Mesenchymal stem cell (in vitro differentiated cells and primary cell): ENCODE measurements around the gene TCF12.

Experiments used
- DNase-seq: peaks from one replicate; pipeline ENCODE4 v3.0.0-alpha.2; 2013
- H2AFZ ChIP-seq: one replicate; pipeline ENCODE4 v1.6.1; 2013; ENCODE audit warnings: low read depth, mild to moderate bottlenecking, control low read depth, inconsistent platforms, low read length, moderate library complexity
- H2AK5ac ChIP-seq: 2 replicates; pipeline ENCODE4 v1.6.1; 2013; ENCODE audit warnings: low read length, moderate library complexity, mild to moderate bottlenecking, inconsistent platforms; ENCODE audit not compliant: severe bottlenecking
- H2BK120ac ChIP-seq: one replicate; pipeline ENCODE4 v1.6.1; 2013; ENCODE audit warnings: low read depth, mild to moderate bottlenecking, inconsistent platforms, low read length, moderate library complexity
- H2BK12ac ChIP-seq, 2 experiments: one replicate each; pipeline ENCODE4 v1.6.1; 2013; ENCODE audit warnings: inconsistent platforms in 2 of 2, low read length in 2 of 2, mild to moderate bottlenecking in 2 of 2, moderate library complexity in 2 of 2, control low read depth in 1 of 2
- H2BK15ac ChIP-seq: one replicate; pipeline ENCODE4 v1.6.1; 2013; ENCODE audit warnings: mild to moderate bottlenecking, low read depth, inconsistent platforms; ENCODE audit not compliant: poor library complexity, severe bottlenecking
- H2BK5ac ChIP-seq: 2 replicates; pipeline ENCODE4 v1.6.1; 2013; ENCODE audit warnings: low read depth, mild to moderate bottlenecking, low read length, control low read depth, inconsistent platforms; ENCODE audit not compliant: poor library complexity, severe bottlenecking
- H3K14ac ChIP-seq, 2 experiments: one replicate each; pipeline ENCODE4 v1.6.1; 2013; ENCODE audit warnings: inconsistent platforms in 2 of 2, low read length in 2 of 2, control low read depth in 1 of 2, mild to moderate bottlenecking in 1 of 2, moderate library complexity in 1 of 2
- H3K18ac ChIP-seq, 2 experiments: one replicate each; pipeline ENCODE4 v1.6.1; 2013; ENCODE audit warnings: inconsistent platforms in 2 of 2, low read length in 2 of 2, control low read depth in 1 of 2, low read depth in 1 of 2, mild to moderate bottlenecking in 1 of 2
- H3K23ac ChIP-seq, 2 experiments: one replicate each; pipeline ENCODE4 v1.6.1; 2013; ENCODE audit warnings: inconsistent platforms in 2 of 2, low read length in 2 of 2, mild to moderate bottlenecking in 2 of 2, moderate library complexity in 2 of 2, control low read depth in 1 of 2
- H3K27ac ChIP-seq: 2 replicates; pipeline ENCODE4 v1.5.1; 2013; ENCODE audit warnings: mild to moderate bottlenecking, moderate library complexity, low read length, control low read depth, inconsistent platforms; ENCODE audit not compliant: poor library complexity, severe bottlenecking
- H3K27me3 ChIP-seq, 2 experiments: 2 replicates each; pipeline versions ENCODE4 v1.6.1 to v1.7.0; 2013; ENCODE audit warnings: low read length in 2 of 2, mild to moderate bottlenecking in 2 of 2, moderate library complexity in 2 of 2, control low read depth in 1 of 2, inconsistent platforms in 1 of 2; ENCODE audit not compliant: control insufficient read depth in 1 of 2, insufficient read depth in 1 of 2
- H3K36me3 ChIP-seq, 2 experiments: 2 replicates each; pipeline versions ENCODE4 v1.6.1 to v1.7.0; 2013; ENCODE audit warnings: low read length in 2 of 2, control low read depth in 1 of 2, inconsistent platforms in 1 of 2, low read depth in 1 of 2, mild to moderate bottlenecking in 1 of 2; ENCODE audit not compliant: insufficient read depth in 2 of 2, control insufficient read depth in 1 of 2
- H3K4ac ChIP-seq, 2 experiments: one replicate each; pipeline ENCODE4 v1.6.1; 2013; ENCODE audit warnings: inconsistent platforms in 2 of 2, low read length in 2 of 2, mild to moderate bottlenecking in 2 of 2, moderate library complexity in 2 of 2, control low read depth in 1 of 2, low read depth in 1 of 2
- H3K4me1 ChIP-seq: 2 replicates; pipeline ENCODE4 v1.6.1; 2013; ENCODE audit warnings: low read depth, low read length, control low read depth; ENCODE audit not compliant: control insufficient read depth, insufficient read depth
- H3K4me2 ChIP-seq: 2 replicates; pipeline ENCODE4 v1.6.1; 2013; ENCODE audit warnings: low read length, mild to moderate bottlenecking, inconsistent platforms; ENCODE audit not compliant: poor library complexity, severe bottlenecking
- H3K4me3 ChIP-seq, 2 experiments: 2 replicates each; pipeline versions ENCODE4 v1.5.1 to v1.7.0; 2013; ENCODE audit warnings: low read length in 2 of 2, mild to moderate bottlenecking in 2 of 2, control low read depth in 1 of 2, low read depth in 1 of 2; ENCODE audit not compliant: insufficient read depth in 1 of 2
- H3K79me1 ChIP-seq: replicated peaks from 2 replicates; pipeline ENCODE4 v1.6.1; 2013; ENCODE audit warnings: mild to moderate bottlenecking, control low read depth, low read length, inconsistent platforms; ENCODE audit not compliant: poor library complexity, severe bottlenecking
- H3K9ac ChIP-seq: 2 replicates; pipeline ENCODE4 v1.7.0; 2013; ENCODE audit warnings: mild to moderate bottlenecking, low read length, moderate library complexity
- H3K9me3 ChIP-seq: 2 replicates; pipeline ENCODE4 v1.7.0; 2013; ENCODE audit warnings: mild to moderate bottlenecking, low read length; ENCODE audit not compliant: control insufficient read depth
- H4K8ac ChIP-seq: one replicate; pipeline ENCODE4 v1.6.1; 2013; ENCODE audit warnings: inconsistent platforms, mild to moderate bottlenecking, low read length, moderate library complexity
- H4K91ac ChIP-seq: one replicate; pipeline ENCODE4 v1.6.1; 2013; ENCODE audit warnings: mild to moderate bottlenecking, low read length, inconsistent platforms
- WGBS: methylation state at CpG from one replicate; pipeline ENCODE4 v1.1.7; 2013; ENCODE audit warnings: mixed read lengths; 5-methylcytosine and 5-hydroxymethylcytosine counted together

TCF12 gene

GRCh38 chr15:57227166-57227565 lies 308.7 kb downstream of the TCF12 start:
- Histone ChIP-seq H3K23ac (no peak overlapping the region), H3K9ac (peak overlapping the region; percentile 75), H2AFZ (no peak overlapping the region), H3K79me1 (peaks cover under 1% of the 10 kb centered on the region), H3K9me3 (no peaks in the 10 kb centered on the region), H4K91ac (no peak overlapping the region), H2BK120ac (no peak overlapping the region), H4K8ac (no peak overlapping the region), H2BK15ac (no peak overlapping the region), H2BK5ac (no peak overlapping the region), H3K18ac (no peak overlapping the region), H3K27me3 (no peaks in the 10 kb centered on the region), H3K4me2 (no peak overlapping the region), H3K14ac (no peak overlapping the region), H3K4ac (no peak overlapping the region), H3K4me1 (no peaks in the 10 kb centered on the region), H3K36me3 (peaks cover 0 to 6% of the 10 kb centered on the region in 2 experiments), H3K27ac (no peak overlapping the region), H3K4me3 (no peak overlapping the region), H2AK5ac (no peak overlapping the region), H2BK12ac (no peak overlapping the region)
- DNase-seq: no peak
- 100% methylated on average over 2 of the region's 3 CpGs for WGBS

GRCh38 chr15:57227899-57228298 lies 309.5 kb downstream of the TCF12 start:
- H3K4ac ChIP-seq: no peak overlapping the region
- no peak overlapping the region for H2BK120ac ChIP-seq
- no peaks in the 10 kb centered on the region for H3K9me3 ChIP-seq
- peak overlapping the region; percentile 57 for H2BK5ac ChIP-seq
- no peak overlapping the region for H2BK15ac ChIP-seq
- H3K18ac ChIP-seq: no peak overlapping the region
- H3K27me3 ChIP-seq: no peaks in the 10 kb centered on the region
- DNase-seq: no peak
- no peak overlapping the region for H2BK12ac ChIP-seq
- H3K4me2 ChIP-seq: no peak overlapping the region
- H2AFZ ChIP-seq: no peak overlapping the region
- H2AK5ac ChIP-seq: no peak overlapping the region
- no peak overlapping the region for H3K14ac ChIP-seq
- WGBS: 79% methylated on average over 1 of the region's 2 CpGs
- no peak overlapping the region for H4K8ac ChIP-seq
- H4K91ac ChIP-seq: no peak overlapping the region
- no peak overlapping the region for H3K23ac ChIP-seq
- H3K79me1 ChIP-seq: peaks cover 4% of the 10 kb centered on the region
- peaks cover 3 to 12% of the 10 kb centered on the region in 2 experiments for H3K36me3 ChIP-seq
- H3K4me3 ChIP-seq: no peak overlapping the region
- no peaks in the 10 kb centered on the region for H3K4me1 ChIP-seq
- peak overlapping the region; percentile 75 for H3K9ac ChIP-seq
- H3K27ac ChIP-seq: no peak overlapping the region

DNA sequence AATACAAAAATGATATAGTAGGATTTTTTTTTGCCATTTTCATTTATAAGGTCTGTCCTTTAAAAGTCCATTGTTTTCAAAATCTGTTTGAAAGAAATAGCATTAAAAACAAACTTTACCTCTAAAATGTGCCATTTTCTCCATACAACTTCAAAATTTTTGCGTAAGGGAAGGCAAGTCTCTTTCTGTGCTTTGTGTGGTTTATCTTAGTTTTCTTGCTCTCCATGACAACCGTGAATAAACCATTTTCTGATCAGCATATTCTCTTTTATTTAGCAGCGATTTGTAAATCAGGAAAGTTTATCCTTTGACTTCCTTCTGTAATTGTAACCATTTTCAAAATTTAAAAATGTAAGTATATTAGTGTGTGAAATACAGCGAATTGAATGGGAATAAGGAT lies 310.0 kb downstream of the TCF12 start:
- no peak for DNase-seq
- Histone ChIP-seq H3K79me1 (peaks cover 8% of the 10 kb centered on the region), H2BK12ac (no peak overlapping the region), H3K4me1 (peaks cover 2% of the 10 kb centered on the region), H3K23ac (no peak overlapping the region), H3K9ac (peak overlapping the region; percentile 75), H3K14ac (no peak overlapping the region), H2BK120ac (no peak overlapping the region), H2AFZ (no peak overlapping the region), H3K36me3 (peaks cover 7 to 16% of the 10 kb centered on the region in 2 experiments), H3K27me3 (no peaks in the 10 kb centered on the region), H3K9me3 (no peaks in the 10 kb centered on the region), H2BK15ac (no peak overlapping the region), H2BK5ac (no peak overlapping the region), H4K8ac (no peak overlapping the region), H3K27ac (no peak overlapping the region), H3K4ac (no peak overlapping the region), H3K4me2 (no peak overlapping the region), H2AK5ac (no peak overlapping the region), H4K91ac (no peak overlapping the region), H3K18ac (no peak overlapping the region), H3K4me3 (no peak overlapping the region)
- 100% methylated on average over 2 of the region's 4 CpGs for WGBS

GRCh38 chr15:57229051-57229450 lies 310.6 kb downstream of the TCF12 start:
- H3K9me3 ChIP-seq: no peaks in the 10 kb centered on the region
- peaks cover 9 to 23% of the 10 kb centered on the region in 2 experiments for H3K36me3 ChIP-seq
- no peak overlapping the region for H2AFZ ChIP-seq
- H4K8ac ChIP-seq: no peak overlapping the region
- no peak overlapping the region for H2BK15ac ChIP-seq
- no peak overlapping the region for H3K23ac ChIP-seq
- no peak overlapping the region for H2AK5ac ChIP-seq
- no peak overlapping the region for H3K4me2 ChIP-seq
- no peaks in the 10 kb centered on the region for H3K27me3 ChIP-seq
- H3K9ac ChIP-seq: peak overlapping the region; percentile 75
- H3K4ac ChIP-seq: no peak overlapping the region
- H4K91ac ChIP-seq: no peak overlapping the region
- H2BK120ac ChIP-seq: no peak overlapping the region
- no peak overlapping the region for H3K14ac ChIP-seq
- no peak for DNase-seq
- H3K4me3 ChIP-seq: no peak overlapping the region
- no peak overlapping the region for H3K18ac ChIP-seq
- no peak overlapping the region for H2BK12ac ChIP-seq
- H3K27ac ChIP-seq: no peak overlapping the region
- H3K4me1 ChIP-seq: peaks cover 5% of the 10 kb centered on the region
- no peak overlapping the region for H2BK5ac ChIP-seq
- peaks cover 10% of the 10 kb centered on the region for H3K79me1 ChIP-seq
